Measurements from ENCODE around the gene MAEA.

DNA sequence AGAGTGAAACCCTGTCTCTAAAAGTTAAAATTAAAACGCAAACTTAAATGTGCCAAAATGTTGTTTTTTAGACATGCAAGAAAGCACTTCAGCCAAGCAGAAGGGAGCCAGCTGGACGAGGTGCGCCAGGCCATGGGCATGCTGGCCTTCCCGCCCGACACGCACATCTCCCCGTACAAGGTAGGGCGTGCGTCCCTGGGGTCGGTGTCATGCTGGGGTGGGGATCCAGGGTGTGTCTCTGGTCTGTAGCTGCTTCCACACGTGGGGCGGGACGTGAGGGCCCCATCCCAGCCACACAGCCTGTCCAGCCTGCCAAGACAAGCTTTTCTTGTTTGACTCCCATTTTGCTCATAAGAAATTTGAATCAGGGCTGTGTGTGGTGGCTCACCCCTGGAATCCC lies 43.0 kb downstream of the MAEA start:
- TF ChIP-seq CTCF (IDR thresholded peaks at IDR 0.05) (no peak), POLR2A (IDR thresholded peaks at IDR 0.05) (no peak), POLR2AphosphoS5 (IDR thresholded peaks at IDR 0.05; ENCODE audit: insufficient read depth in 1 of 2, low read depth in 1 of 2) (no peak)
